PC-9 (cell line): Measurements from ENCODE around the gene AOAH.

Experiments used
- EZH2 ChIP-seq: fragments of 200-600 bp; sonication (generic); IDR thresholded peaks from 2 replicates; pipeline ENCODE4 v1.8.0; 2017; ENCODE audit warnings: antibody characterized with exemption, low read depth
- TF ChIP-seq, protein P1 (sequence below): fragments of 200-600 bp; sonication (generic); conservative IDR thresholded peaks from 2 replicates; pipeline ENCODE4 v1.6.1; 2017; ENCODE audit warnings: mixed run types, antibody characterized with exemption, mild to moderate bottlenecking, moderate library complexity

- TF ChIP-seq, protein P1, sequence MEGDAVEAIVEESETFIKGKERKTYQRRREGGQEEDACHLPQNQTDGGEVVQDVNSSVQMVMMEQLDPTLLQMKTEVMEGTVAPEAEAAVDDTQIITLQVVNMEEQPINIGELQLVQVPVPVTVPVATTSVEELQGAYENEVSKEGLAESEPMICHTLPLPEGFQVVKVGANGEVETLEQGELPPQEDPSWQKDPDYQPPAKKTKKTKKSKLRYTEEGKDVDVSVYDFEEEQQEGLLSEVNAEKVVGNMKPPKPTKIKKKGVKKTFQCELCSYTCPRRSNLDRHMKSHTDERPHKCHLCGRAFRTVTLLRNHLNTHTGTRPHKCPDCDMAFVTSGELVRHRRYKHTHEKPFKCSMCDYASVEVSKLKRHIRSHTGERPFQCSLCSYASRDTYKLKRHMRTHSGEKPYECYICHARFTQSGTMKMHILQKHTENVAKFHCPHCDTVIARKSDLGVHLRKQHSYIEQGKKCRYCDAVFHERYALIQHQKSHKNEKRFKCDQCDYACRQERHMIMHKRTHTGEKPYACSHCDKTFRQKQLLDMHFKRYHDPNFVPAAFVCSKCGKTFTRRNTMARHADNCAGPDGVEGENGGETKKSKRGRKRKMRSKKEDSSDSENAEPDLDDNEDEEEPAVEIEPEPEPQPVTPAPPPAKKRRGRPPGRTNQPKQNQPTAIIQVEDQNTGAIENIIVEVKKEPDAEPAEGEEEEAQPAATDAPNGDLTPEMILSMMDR: no peak
- no peak for TF ChIP-seq EZH2
These were observed 34.6 kb upstream of the AOAH start for GRCh38 chr7:36758879-36759278.
